ENCODE results near the gene DDX1. TPM values are rescaled to one million over a fixed set of nuclear protein-coding genes. Genes with fewer than 3 reads are reported as not detected.

The DDX1 gene
- total and polyA plus RNA-seq, 8 donors = 26.8 to 98.2 (median 54.7) TPM

DNA sequence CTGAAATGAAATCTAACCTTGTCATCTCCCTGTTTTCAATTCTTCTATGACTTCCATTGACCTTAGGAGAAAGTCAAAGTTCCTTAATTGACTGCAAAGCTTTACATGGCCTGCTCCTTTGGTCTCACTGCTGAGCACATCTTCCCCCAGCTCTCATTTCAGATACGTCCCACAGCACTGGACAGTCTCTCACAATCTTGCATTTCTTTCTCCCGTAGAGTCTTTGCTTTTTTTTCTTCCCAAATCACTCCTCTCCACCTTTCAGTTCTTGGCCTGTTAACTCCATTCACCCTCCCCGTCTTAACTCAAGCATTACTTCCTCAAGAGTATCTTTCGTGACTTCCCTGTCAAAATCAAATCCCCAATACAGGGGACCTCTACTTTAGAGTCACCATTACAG, 67.2 kb downstream of the DDX1 start:
- Histone ChIP-seq H3K4me1 (no peaks in the 10 kb centered on the region), H3K36me3 (no peaks in the 10 kb centered on the region), H3K27me3 (peaks cover 0 to 6% (median 0%) of the 10 kb centered on the region in 3 donors), H3K9me3 (no peaks in the 10 kb centered on the region), H3K27ac (no peak overlapping the region), H3K4me3 (no peak overlapping the region)
- WGBS, 5 donors = 85 to 95% (median 94%) methylated on average over 4 of the region's 4 CpGs
- intact Hi-C loops (cut with DNase I; ENCODE audit: low total_unique reads) = no loop called here
- DNase-seq = no peak
- TF ChIP-seq POLR2AphosphoS5 (IDR thresholded peaks at IDR 0.05) (no peak), POLR2A (IDR thresholded peaks at IDR 0.05) (no peak), EP300 (IDR thresholded peaks at IDR 0.05) (no peak)
- TF ChIP-seq, protein P1, sequence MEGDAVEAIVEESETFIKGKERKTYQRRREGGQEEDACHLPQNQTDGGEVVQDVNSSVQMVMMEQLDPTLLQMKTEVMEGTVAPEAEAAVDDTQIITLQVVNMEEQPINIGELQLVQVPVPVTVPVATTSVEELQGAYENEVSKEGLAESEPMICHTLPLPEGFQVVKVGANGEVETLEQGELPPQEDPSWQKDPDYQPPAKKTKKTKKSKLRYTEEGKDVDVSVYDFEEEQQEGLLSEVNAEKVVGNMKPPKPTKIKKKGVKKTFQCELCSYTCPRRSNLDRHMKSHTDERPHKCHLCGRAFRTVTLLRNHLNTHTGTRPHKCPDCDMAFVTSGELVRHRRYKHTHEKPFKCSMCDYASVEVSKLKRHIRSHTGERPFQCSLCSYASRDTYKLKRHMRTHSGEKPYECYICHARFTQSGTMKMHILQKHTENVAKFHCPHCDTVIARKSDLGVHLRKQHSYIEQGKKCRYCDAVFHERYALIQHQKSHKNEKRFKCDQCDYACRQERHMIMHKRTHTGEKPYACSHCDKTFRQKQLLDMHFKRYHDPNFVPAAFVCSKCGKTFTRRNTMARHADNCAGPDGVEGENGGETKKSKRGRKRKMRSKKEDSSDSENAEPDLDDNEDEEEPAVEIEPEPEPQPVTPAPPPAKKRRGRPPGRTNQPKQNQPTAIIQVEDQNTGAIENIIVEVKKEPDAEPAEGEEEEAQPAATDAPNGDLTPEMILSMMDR (IDR thresholded peaks at IDR 0.05) = no peak

DNA sequence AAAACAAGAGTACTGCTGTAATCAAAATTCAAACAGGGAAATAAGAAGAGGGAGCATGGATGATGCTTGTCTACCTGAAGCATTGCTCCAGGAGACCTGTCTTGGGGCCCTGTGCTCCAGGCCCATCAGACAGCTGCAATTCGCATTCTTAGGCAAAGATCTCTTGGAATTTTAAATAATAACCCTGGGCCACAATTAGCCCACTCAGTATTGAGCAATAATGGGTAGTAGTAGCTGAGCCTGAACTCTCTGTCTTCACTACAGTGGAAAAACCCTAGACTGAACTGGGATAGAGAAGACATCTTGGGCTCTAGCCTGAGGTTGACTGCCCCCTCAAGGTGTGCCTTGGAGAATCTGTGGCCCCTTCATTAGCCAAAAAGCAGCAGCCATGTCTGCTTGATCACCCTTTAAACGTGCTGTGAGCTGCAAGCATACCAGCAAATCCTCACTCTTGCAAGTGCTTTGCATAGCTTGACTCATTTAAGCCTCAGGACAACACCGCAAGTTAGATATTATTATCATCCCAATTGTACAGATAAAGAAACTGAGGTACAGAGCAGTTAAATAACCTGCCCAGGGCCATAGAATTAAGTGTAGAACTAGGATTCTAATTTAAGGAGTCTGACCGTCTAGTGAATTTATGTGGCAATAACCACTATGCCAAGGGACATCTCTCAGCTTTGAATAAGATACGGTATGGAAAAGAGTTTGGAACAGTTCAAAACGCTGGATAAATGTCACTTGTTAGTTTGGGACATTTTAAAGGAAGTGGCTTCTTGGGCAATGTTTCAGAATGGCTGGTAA, 69.0 kb downstream of the DDX1 start:
- no peak for DNase-seq
- no peaks in the 10 kb centered on the region for H3K36me3 ChIP-seq
- no peaks in the 10 kb centered on the region for H3K4me1 ChIP-seq
- intact Hi-C loops (cut with DNase I; ENCODE audit: low total_unique reads) = no loop called here
- no peak overlapping the region for H3K27ac ChIP-seq
- H3K27me3 ChIP-seq = peaks cover 0 to 24% (median 0%) of the 10 kb centered on the region in 3 donors
- WGBS, 5 donors = 72 to 78% (median 73%) methylated on average over 6 of the region's 6 CpGs
- H3K4me3 ChIP-seq = no peak overlapping the region
- no peaks in the 10 kb centered on the region for H3K9me3 ChIP-seq
- TF ChIP-seq POLR2AphosphoS5 (IDR thresholded peaks at IDR 0.05) = no peak
- TF ChIP-seq, protein P1 (IDR thresholded peaks at IDR 0.05) = no peak
- TF ChIP-seq EP300 (IDR thresholded peaks at IDR 0.05) = no peak
- no peak for TF ChIP-seq POLR2A (IDR thresholded peaks at IDR 0.05)

DNA sequence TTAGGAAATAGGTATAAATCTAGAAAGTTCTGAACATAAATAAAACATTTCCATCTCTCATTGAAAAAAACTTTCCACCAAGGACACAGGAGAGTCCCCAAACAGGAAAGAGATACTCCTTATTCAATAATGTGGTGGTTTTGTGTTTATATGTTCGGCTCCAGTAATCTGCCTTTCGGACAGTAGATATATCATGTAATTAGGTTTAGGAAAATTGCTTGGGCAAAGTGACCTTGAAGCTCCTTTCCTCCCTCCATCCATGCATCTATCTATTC, 69.6 kb downstream of the DDX1 start:
- no peaks in the 10 kb centered on the region for H3K4me1 ChIP-seq
- H3K4me3 ChIP-seq = no peak overlapping the region
- intact Hi-C loops (cut with DNase I; ENCODE audit: low total_unique reads) = no loop called here
- H3K27me3 ChIP-seq = peaks cover 0 to 27% (median 0%) of the 10 kb centered on the region in 3 donors
- no peak for DNase-seq
- WGBS, 5 donors = 83 to 95% (median 88%) methylated on average over 2 of the region's 2 CpGs
- no peaks in the 10 kb centered on the region for H3K36me3 ChIP-seq
- no peak for TF ChIP-seq POLR2AphosphoS5 (IDR thresholded peaks at IDR 0.05)
- TF ChIP-seq POLR2A (IDR thresholded peaks at IDR 0.05) = no peak
- TF ChIP-seq, protein P1 (IDR thresholded peaks at IDR 0.05) = no peak
- TF ChIP-seq EP300 (IDR thresholded peaks at IDR 0.05) = no peak
- no peak overlapping the region for H3K27ac ChIP-seq
- no peaks in the 10 kb centered on the region for H3K9me3 ChIP-seq

DNA sequence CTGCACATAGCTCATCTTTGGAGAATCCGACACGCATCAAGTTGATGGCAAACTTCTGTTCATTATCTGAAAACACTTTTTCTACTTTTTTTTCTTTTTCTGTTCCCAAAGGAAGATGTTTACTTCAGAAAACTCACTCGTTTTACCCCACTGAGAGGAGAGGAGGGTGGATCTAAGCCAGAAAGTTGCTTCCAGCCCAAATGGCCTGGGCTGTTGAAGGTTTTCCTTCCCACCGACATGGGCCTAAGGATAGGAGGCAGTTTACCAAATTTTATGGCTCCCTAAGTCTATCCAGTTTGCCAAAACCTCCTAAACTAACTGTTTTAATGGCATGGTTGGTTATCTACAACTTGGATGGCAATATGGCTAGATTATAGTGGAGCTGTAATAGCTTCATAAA, 70.4 kb downstream of the DDX1 start:
- DNase-seq = no peak
- Histone ChIP-seq H3K9me3 (no peaks in the 10 kb centered on the region), H3K36me3 (no peaks in the 10 kb centered on the region), H3K4me3 (no peak overlapping the region), H3K27ac (no peak overlapping the region), H3K27me3 (peaks cover 0 to 30% (median 0%) of the 10 kb centered on the region in 3 donors), H3K4me1 (no peaks in the 10 kb centered on the region)
- intact Hi-C loops (cut with DNase I; ENCODE audit: low total_unique reads) = no loop called here
- 57 to 67% (median 62%) methylated on average over 4 of the region's 4 CpGs for WGBS, 5 donors
- TF ChIP-seq POLR2A (IDR thresholded peaks at IDR 0.05) = no peak
- TF ChIP-seq EP300 (IDR thresholded peaks at IDR 0.05) = no peak
- TF ChIP-seq POLR2AphosphoS5 (IDR thresholded peaks at IDR 0.05) = no peak
- TF ChIP-seq, protein P1 (IDR thresholded peaks at IDR 0.05) = no peak
